GM18526 (cell line): ENCODE measurements around the gene ATP8A2.

ENCODE experiments used
- POLR2A ChIP-seq: IDR thresholded peaks from 3 replicates; pipeline ENCODE4 v1.6.1; 2011; ENCODE audit not compliant: insufficient read length; ENCODE audit errors: extremely low read depth

ATP8A2 gene

DNA sequence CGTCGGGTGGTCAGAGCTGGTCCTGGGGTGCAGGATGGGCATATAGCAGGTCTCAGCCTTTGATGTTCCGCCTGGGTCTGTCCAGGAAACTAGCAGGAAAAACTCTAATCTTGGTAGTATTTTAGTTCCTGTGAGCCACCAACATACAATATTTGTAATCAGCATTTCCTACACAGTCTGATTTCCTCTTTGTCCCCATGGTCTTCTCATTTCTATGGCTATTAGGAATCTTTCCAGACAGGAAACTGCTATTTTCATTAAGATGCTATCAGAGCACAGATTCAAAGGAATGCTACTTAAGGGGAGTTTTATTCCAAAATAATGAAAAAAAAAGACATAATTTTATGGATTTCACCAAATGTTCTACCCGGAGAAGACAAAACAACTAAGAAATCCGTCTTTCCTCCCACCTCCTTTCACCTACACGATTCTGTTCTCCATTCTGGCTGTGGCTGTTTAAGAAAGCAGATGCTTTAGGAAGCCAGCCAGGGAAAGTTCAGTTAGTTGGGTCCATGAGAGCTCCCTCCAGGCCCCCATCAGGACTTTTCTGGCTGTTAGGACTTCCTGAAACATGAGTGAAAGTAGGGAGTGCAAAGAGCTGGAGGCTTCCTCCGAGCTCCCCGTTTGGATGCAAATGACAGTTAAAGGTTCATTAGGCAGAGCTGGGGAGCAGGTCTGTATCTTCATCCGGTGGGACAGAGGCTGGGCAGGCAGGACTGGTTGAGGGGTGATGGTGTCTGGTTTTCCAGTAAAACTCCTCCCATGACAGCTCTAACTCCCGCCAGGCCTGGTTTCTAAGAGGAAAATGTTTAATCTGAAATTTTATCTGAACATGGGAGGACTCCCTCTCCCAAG is 643.7 kb downstream of the ATP8A2 start:
- TF ChIP-seq POLR2A, result no peak

DNA sequence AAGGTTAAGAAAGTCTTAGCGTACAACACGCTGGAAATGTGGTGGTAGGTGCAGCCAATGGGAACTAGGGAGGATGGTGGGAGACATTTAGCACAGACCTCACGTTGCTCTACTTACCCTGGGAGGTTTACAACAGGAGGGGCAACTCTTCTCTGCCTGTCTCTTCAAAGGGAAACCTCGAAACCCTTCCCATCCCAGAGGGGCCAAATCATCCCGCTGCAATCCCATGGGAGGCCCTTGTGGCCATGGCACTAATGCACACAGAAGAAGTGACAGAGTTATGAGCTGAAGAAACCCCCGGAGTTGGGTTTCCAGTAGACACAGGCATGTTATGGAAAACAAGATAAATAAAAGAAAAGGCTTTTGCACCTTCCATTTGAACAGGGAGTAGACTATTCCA is 644.4 kb downstream of the ATP8A2 start:
- no peak for TF ChIP-seq POLR2A

DNA sequence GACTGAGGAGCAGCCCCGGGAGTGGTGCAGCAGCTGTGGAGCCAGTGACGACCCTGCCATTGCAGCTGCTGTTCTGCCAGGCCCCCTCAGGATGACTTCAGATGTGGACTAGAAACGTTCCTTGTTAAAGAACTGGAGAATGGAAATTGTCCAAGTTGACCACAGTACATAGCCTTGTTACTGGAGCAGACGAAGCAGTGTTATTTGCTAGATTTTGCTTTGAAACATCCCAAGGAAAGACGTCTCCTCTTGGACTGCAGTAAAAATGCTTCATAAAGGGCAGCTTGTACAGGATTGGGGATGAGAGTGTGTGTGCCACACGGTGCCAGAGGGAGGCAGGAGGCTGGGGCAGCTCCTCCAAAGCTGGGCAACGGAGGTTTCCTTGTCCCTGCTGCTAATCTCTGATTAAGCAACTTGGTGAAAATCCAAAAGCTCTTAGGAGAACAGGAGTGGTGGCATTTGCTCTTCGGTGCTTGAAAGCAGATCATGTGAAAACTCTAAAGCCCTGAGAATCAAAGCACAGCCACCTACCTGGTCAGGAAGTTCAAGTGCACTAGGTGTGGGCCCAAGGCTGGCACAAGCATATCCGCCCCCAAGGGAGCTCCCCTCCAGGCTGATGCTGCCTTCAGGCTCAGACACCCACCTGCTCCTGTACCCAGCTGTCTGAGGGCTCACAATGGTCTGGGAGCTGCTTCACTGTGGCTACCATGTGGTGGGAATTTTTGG is 645.6 kb downstream of the ATP8A2 start:
- TF ChIP-seq POLR2A, result no peak

DNA sequence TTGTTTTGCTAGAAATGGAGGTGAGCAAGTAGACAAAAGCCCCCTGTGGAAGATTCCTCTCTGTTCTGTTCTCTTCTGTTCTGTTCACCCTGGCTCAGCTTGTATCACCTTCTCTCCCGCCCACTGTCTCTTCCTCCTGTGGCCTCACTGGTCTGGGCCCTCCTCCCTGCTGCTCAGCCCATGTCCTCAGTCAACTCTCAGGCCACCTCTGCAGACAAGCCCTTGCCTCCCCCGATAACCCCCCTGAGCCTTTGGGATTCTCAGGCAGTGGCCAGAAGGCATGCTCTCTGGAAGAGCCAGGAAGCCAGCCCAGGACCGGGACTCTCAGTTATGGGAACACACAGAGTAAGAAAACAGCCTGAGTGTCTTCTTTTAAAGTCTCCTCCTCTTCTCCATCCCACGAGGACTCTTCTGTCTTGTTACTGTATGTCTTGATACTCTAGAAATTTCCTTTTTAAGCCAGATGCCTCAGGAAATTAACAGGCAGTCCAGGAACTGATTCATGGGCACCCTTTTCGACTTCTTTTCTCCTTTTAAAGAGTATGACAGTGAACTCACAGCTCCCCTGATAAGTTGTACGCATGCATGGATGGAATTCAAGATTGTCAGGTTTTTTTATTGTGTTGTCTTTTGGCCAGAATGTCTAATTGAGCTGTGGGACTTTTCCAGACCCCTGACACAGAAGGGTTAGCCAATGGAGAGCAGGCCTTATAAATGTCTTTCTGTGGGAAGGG is 646.3 kb downstream of the ATP8A2 start:
- no peak for TF ChIP-seq POLR2A

DNA sequence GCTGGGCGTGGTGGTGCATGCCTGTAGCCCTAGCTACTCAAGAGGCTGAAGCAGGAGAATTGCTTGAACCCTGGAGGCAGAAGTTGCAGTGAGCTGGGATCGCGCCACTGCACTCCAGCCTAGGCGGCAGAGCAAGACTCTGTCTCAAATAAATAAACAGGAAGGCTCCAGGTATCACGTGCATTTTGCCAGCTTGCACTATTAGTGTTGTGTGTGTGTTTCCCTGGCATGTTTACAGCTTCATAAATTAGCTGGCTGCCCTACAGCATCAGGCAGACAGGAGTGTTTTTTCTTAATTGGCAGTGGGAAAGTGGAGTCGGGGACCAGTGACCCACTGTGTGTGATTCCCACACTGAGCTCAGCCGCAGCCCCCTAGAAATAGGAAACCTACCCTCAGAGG is 647.5 kb downstream of the ATP8A2 start:
- TF ChIP-seq POLR2A, result no peak

- TF ChIP-seq POLR2A, result no peak
These were observed 648.4 kb downstream of the ATP8A2 start for GRCh38 chr13:26019881-26020870.

- TF ChIP-seq POLR2A, result no peak
These were observed 649.1 kb downstream of the ATP8A2 start for GRCh38 chr13:26020891-26021290.

DNA sequence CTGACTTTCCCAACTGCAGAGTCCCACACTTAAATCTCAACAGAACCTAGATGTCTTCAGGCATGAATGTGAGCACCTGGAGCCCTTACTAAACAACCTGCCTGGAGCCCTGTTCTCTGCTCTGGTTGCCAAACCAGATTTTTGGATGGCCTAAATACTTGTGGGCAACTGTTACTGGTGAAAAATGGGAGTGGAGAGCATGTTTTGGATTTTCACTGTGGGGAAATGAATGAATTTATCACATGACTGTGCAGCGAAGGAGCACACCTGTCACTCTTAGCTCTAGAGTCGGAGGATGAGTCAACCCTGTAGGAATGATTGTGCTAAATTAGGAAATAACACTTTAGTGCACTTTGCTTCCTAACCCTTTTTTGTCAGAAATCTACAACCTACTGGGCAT is 649.7 kb downstream of the ATP8A2 start:
- TF ChIP-seq POLR2A, result no peak

DNA sequence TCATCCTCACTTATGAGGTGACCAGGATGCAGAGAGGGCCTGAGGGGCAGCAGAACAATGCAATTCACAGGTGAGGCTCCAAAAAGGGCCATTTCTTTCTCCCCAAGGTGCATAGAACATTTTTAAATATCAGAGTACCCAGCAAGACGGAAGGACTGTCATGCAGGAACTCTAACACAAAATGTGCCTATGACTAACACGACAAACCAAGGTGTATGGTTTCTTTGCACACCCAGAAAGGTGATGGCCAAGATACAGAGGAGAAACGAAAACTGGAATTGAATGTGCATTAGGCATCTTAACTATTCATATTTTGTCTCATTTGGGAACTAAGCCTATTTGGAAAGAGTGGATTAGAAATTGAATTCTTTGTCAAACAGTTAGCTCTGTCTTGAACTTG is 650.2 kb downstream of the ATP8A2 start:
- no peak for TF ChIP-seq POLR2A

DNA sequence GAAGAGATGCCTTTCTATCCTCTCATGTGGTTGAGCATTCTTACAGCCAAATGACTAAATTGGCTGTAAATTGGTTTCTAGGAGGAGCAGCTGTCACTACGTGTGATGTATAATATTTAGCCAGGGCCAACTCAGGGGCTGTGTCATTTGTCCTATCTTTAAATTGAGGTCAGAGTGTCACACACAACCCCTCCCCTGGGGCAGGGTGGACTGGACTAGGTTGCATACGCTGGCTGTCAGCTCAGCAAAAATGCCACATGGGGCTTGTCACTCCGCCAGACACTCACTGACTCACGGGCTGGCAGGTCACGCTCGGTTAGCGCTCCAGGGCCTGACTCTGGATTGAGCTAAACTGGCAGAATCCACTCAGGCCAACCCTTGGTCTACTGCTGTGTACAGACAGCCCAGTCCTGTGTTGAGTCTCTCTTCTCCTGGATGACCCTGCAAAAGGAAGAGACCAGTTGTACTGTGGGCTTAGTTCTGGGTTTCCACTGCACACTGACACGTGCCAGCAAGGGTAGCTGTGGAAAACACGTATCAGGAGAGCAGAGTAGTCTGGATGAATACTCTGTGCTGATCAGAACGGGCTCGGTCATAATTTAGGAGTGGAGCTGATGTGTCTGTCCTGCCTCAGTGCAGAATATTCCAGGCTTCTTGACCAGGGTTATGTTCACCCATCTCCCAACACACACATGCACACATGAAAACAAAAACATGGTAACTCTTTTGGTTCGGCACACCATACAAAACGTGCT is 650.9 kb downstream of the ATP8A2 start:
- TF ChIP-seq POLR2A, result no peak

GRCh38 chr13:26024558-26024957 is 652.8 kb downstream of the ATP8A2 start:
- TF ChIP-seq POLR2A, result no peak

GRCh38 chr13:26025196-26025595 is 653.4 kb downstream of the ATP8A2 start:
- TF ChIP-seq POLR2A, result no peak

DNA sequence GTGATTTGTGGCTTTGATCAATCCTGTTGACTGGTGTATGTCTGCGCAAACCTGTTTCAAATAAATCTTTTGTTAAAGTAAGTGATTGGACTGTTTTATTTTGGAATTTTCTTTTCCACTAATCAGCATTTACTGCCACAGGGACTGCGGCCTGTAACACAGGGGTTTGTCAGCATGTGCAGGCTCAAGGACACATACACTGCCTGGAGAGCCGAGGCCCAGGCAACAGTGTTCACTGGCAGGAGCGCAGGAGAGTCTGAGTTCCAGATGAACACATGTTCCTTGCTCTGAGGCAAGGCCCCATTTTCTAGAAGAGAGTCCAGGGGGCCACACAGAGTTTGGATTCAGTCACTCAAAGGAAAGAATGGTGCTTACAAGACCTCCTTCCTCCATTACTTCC is 654.0 kb downstream of the ATP8A2 start:
- TF ChIP-seq POLR2A, result no peak

GRCh38 chr13:26026211-26026610 is 654.4 kb downstream of the ATP8A2 start:
- TF ChIP-seq POLR2A, result no peak

DNA sequence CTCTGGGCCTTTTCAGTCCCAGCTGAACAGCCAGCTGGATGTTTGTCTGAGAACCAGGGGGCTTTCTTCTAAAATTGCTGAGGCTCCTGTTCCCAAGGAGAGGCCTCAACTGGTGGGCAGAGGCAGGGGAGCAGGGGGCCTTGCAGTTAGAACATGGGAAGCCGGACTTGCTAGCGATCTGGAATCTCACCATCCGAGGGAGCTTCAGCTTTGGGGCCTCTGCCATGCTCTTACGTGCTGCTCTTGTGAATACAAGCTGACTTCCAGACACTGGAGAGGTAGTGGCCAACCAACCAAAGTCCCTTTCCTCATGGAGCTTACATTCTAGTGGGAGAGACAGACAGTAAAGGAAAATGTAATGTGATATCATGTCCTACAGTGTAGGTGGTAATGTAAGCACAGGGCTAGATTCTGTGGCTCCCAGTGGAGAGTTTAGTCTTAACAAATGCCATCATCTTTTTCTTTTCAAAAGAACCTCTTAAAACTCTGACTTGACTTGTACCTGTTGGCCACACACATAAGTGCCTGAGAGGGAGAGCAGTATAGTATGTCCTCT is 657.9 kb downstream of the ATP8A2 start:
- no peak for TF ChIP-seq POLR2A
